ENCODE data around the gene NRP2.

NRP2 gene

DNA sequence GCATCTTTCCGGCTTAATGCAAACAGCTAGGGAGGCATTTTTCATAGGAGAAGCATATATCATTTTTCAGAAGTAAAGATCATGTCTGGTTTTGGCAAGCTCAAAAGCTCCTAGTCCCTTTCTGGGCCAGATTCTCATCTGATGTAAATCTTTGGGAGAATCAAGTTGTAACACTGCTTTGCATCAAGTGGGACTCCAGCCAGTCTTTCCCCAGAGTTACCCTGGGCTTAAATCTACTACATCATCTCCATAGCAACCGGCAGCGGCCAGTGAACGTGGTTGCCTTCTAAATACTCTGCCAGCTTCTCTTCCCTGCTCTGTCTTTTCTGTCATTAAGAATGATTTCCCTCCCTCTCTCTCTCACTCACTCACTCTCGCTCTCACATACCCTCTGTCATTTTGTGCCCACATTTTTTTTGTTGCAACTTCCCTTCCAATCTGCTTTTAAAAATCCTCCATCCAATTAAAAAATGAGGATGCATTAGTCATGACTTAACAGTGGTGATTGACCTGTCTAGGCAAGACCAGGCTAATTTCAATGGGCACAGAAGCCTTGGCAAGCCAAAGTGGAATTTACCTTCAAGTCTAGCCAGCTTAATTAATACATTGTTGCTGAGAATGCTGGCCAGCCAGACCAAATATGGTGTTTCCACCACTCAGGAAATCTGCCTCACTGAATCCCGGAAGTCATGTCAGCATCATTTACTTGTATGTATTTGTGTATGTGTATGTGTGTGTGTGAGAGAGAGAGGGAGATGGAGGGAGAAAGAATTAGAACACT is 93.0 kb downstream of the NRP2 start:
- Histone ChIP-seq H3K4me1 (ENCODE audit: control insufficient read depth in 1 of 2, insufficient read depth in 1 of 2, low read depth in 1 of 2, low read length in 1 of 2) (no peaks in the 10 kb centered on the region), H3K27ac (no peak overlapping the region)

DNA sequence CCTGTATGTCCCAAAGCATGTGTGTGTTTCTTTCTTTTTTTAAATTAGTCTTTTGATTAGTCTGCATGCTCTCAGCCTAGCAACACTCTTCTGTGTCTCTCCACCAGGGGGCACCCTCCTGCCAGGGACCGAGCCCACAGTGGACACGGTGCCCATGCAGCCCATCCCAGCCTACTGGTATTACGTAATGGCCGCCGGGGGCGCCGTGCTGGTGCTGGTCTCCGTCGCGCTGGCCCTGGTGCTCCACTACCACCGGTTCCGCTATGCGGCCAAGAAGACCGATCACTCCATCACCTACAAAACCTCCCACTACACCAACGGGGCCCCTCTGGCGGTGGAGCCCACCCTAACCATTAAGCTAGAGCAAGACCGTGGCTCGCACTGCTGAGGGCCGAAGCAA is 93.8 kb downstream of the NRP2 start:
- H3K27ac ChIP-seq: no peak overlapping the region
- no peaks in the 10 kb centered on the region for H3K9me3 ChIP-seq
- no peaks in the 10 kb centered on the region for H3K36me3 ChIP-seq
- no peaks in the 10 kb centered on the region for H3K4me1 ChIP-seq (ENCODE audit: control insufficient read depth in 1 of 2, insufficient read depth in 1 of 2, low read depth in 1 of 2, low read length in 1 of 2)
- no peak overlapping the region for H3K4me3 ChIP-seq (ENCODE audit: low read depth in 1 of 2, low read length in 1 of 2)
- TF ChIP-seq, protein P1, sequence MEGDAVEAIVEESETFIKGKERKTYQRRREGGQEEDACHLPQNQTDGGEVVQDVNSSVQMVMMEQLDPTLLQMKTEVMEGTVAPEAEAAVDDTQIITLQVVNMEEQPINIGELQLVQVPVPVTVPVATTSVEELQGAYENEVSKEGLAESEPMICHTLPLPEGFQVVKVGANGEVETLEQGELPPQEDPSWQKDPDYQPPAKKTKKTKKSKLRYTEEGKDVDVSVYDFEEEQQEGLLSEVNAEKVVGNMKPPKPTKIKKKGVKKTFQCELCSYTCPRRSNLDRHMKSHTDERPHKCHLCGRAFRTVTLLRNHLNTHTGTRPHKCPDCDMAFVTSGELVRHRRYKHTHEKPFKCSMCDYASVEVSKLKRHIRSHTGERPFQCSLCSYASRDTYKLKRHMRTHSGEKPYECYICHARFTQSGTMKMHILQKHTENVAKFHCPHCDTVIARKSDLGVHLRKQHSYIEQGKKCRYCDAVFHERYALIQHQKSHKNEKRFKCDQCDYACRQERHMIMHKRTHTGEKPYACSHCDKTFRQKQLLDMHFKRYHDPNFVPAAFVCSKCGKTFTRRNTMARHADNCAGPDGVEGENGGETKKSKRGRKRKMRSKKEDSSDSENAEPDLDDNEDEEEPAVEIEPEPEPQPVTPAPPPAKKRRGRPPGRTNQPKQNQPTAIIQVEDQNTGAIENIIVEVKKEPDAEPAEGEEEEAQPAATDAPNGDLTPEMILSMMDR (IDR thresholded peaks at IDR 0.05): peak; percentile 30
- peaks cover 38% of the 10 kb centered on the region for H3K27me3 ChIP-seq

More for the DNA sequence above, 93.0 kb downstream of the NRP2 start:
- H3K4me3 ChIP-seq (ENCODE audit: low read depth in 1 of 2, low read length in 1 of 2): no peak overlapping the region
- H3K9me3 ChIP-seq: no peaks in the 10 kb centered on the region
- peaks cover 45% of the 10 kb centered on the region for H3K27me3 ChIP-seq
- no peaks in the 10 kb centered on the region for H3K36me3 ChIP-seq
- TF ChIP-seq, protein P1 (IDR thresholded peaks at IDR 0.05): no peak

DNA sequence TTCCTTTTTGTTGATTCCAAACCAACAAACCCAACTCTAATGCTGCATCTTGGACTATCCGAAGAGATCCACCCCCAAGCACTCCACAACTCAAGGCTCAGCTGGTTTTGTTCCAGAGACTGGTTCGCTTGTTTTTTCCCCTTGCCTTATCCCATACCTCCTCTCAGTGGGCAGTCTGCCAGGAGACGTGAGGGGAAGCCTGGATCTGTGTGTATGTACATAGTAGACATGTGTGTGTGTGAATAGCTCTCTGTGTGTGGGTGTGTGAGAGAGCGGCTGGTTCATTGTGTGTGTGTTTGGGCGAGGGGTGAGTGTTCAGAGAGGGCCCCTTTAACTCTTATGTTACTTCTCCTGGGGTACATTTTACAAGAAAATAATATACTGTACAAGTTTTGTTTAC is 94.4 kb downstream of the NRP2 start:
- no peaks in the 10 kb centered on the region for H3K36me3 ChIP-seq
- H3K27me3 ChIP-seq: peaks cover 34% of the 10 kb centered on the region
- H3K27ac ChIP-seq: no peak overlapping the region
- TF ChIP-seq, protein P1 (IDR thresholded peaks at IDR 0.05): no peak
- no peaks in the 10 kb centered on the region for H3K9me3 ChIP-seq
- H3K4me1 ChIP-seq (ENCODE audit: control insufficient read depth in 1 of 2, insufficient read depth in 1 of 2, low read depth in 1 of 2, low read length in 1 of 2): no peaks in the 10 kb centered on the region
- no peak overlapping the region for H3K4me3 ChIP-seq (ENCODE audit: low read depth in 1 of 2, low read length in 1 of 2)

DNA sequence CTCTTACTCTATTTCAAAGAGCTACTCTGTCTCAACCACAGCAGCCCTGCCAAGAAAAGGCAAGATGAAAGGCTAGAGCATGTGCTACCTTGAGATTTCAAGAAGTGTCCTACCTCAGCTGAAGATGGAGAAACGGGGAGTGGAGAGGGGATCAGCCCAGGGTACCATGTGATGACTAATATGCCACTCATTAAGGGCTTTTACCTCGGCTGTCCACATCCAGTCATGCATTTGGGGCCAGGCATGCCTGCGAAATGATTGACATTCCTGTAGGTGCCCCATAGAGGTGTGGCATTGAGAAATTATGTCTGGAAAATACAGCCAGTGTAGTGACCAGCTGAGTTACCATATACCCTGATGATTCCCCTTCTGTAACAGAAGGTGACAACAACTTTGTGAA is 96.1 kb downstream of the NRP2 start:
- H3K4me1 ChIP-seq (ENCODE audit: control insufficient read depth in 1 of 2, insufficient read depth in 1 of 2, low read depth in 1 of 2, low read length in 1 of 2): no peaks in the 10 kb centered on the region
- no peak overlapping the region for H3K27ac ChIP-seq
- H3K4me3 ChIP-seq (ENCODE audit: low read depth in 1 of 2, low read length in 1 of 2): no peak overlapping the region
- H3K9me3 ChIP-seq: no peaks in the 10 kb centered on the region
- peaks cover 18% of the 10 kb centered on the region for H3K27me3 ChIP-seq
- TF ChIP-seq, protein P1 (IDR thresholded peaks at IDR 0.05): no peak
- H3K36me3 ChIP-seq: no peaks in the 10 kb centered on the region

DNA sequence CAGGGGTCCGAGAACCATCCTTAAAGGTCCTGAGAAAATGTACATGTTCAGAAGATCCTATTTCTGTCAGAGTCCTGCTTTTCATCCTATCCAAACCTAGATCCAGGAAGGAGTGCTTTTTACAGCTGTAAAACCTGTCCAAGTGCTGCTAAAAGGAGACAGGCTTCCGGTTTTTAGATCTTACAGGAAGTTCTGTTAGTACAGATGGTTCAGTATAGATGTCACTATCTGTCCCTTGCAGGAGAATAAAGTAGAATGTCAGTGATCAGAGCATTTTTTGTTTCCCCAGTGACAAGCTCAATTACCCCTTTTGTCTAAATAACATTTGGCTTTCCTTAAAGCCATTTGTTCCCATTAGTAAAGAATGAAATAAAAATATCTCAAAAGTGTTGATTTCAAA is 98.3 kb downstream of the NRP2 start:
- no peaks in the 10 kb centered on the region for H3K36me3 ChIP-seq
- TF ChIP-seq, protein P1 (IDR thresholded peaks at IDR 0.05): no peak
- H3K9me3 ChIP-seq: no peaks in the 10 kb centered on the region
- no peaks in the 10 kb centered on the region for H3K4me1 ChIP-seq (ENCODE audit: control insufficient read depth in 1 of 2, insufficient read depth in 1 of 2, low read depth in 1 of 2, low read length in 1 of 2)
- H3K27me3 ChIP-seq: no peaks in the 10 kb centered on the region
- no peak overlapping the region for H3K4me3 ChIP-seq (ENCODE audit: low read depth in 1 of 2, low read length in 1 of 2)
- H3K27ac ChIP-seq: no peak overlapping the region
